PC-9 (cell line): Measurements from ENCODE around the gene CR1.

Source experiments
- CTCF ChIP-seq: fragments of 200-600 bp; sonication (generic); conservative IDR thresholded peaks from 2 replicates; pipeline ENCODE4 v1.6.1; 2017; ENCODE audit warnings: mixed run types, antibody characterized with exemption, mild to moderate bottlenecking, moderate library complexity
- EZH2 ChIP-seq: fragments of 200-600 bp; sonication (generic); IDR thresholded peaks from 2 replicates; pipeline ENCODE4 v1.8.0; 2017; ENCODE audit warnings: antibody characterized with exemption, low read depth

DNA sequence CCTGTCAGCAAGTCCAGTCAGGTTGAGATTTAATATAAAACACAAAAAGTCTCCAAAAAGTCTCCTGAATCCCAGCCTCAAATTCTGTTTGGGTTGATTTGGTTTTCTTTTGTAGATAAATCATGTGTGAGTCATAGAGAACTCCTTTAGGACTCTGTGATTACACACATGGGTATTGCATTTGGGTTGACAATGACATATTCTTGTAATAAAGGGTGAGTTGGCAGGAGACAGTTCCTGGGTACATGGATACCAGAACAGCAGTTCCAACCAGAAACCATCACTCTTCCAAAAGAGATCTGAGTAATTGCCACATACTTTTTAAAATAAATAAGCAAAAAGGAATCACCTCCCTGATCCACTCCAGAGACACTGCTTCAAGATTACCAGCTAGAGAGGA, 32.9 kb upstream of the CR1 start:
- no peak for TF ChIP-seq CTCF
- no peak for TF ChIP-seq EZH2
